Effector CD4-positive, alpha-beta T cell (primary cell): ENCODE measurements around the gene ASTN1.

Source experiments
- DNase-seq: peaks from one replicate; pipeline ENCODE4 v3.0.0-alpha.2; 2020

The ASTN1 gene

GRCh38 chr1:176919386-176920378 lies 244.8 kb downstream of the ASTN1 start:
- DNase-seq, result no peak

DNA sequence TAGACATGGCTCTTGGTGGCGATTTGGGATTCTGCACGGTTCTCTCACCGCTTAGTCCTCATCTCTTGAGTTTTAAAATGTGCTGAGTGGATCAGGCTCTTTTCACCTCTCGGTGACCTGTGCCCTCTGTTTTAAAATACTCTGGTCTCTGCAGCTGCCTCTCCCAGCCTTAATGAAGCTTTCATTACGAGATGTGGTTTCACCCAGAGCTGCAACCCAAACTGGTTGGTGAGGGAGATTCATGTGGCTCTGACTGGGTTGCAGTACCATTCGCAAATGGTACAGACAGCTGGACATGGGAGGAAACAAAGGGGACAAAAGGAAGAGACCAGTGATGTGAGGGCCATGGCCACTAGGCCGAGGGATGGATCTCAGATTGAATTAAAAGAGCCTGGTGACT lies 258.9 kb downstream of the ASTN1 start:
- no peak for DNase-seq

DNA sequence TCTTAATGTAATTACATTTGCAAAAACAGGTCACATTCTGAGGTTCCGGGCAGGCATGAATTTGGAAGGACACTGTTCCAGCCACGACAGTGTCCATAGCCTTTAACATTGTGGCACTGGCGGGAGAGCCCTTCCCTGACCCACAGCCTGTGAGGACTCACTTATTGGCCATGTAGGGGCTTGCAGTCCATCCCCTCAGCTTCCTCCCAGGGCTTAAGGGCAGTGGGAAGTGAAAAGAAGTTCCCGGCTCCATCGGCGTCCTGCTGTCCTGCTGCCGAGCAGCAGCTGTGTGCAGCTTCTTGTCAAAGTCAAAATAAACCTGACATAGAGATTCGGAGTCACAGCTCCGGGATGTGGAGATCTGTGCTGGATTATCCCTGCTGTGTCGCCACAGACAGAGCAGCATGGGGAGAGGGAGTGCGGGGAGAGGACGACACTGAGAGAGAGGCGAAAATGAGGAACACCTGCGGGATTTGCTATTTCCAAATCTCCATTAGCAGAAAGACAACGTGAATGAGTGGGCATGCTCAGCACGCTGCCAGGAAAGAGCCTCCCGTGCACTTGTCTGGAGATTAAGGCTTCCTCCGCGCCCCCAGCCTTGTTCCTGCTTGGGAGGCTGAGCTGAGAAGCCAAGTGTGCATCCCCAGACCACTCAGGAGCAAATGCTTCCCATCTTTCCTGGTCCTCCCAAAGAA lies 260.3 kb downstream of the ASTN1 start:
- DNase-seq, result no peak

- no peak for DNase-seq
Observed at GRCh38 chr1:176903474-176903873, 261.0 kb downstream of the ASTN1 start.

DNA sequence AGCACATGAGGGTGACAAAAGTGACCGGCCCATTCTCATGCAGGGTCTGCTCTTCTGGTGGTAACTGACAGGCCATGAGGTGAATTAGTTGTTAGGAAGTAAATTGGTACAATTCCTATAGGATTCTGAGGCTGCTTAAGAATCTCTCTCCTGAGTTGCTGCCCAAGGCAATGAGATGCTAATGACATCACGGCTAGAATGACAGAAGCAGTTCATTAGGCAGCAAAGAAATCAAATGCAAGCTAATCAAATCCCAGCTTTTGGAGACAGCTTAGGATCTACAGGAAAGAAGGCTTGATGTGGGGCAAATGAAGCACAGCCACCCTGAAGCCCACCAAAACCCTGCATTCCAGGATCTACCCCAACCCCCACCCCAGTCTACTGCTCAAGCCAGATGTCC lies 265.2 kb downstream of the ASTN1 start:
- no peak for DNase-seq

- no peak for DNase-seq
Observed at GRCh38 chr1:176897350-176898236, 266.9 kb downstream of the ASTN1 start.

DNA sequence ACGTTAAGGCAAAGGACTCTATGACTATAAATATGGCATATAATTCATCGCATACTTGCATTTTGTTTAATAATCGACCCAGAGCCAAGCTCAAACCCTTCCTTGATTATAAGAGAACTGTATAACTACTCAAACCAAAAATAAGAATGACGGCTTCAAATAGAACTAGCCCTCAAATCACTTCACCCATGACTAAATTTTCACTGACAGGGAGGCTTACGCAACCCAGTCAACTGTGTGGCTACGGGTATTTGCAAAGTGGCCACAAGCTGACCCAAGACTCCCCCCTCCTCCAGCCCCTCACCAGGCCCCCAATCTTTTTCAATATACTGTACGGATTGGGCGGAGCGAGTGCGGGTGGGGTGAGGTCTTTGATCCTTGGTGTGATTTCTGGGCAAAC lies 268.3 kb downstream of the ASTN1 start:
- no peak for DNase-seq

- no peak for DNase-seq
Observed at GRCh38 chr1:176894450-176894849, 270.1 kb downstream of the ASTN1 start.

- no peak for DNase-seq
Observed at GRCh38 chr1:176893625-176894352, 270.7 kb downstream of the ASTN1 start.

GRCh38 chr1:176888471-176889032 lies 276.0 kb downstream of the ASTN1 start:
- DNase-seq, result no peak

DNA sequence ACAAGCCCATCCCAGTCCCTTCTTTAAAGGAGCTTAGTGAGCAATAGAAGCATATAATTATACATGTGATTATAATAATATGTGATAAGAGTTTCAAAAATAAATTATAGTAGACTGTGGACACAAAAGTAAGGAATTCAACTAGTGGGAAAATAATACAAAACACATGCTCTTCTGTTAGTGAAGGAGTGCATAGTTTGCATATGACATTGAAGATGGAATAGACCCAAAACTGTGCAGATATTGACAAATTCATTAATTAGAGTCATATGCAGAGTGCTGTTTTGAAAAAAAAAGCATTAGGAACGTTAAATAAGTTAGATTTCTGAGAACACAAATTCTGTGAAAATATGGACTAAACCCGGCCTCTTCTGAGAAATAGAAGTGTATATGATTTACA lies 278.8 kb downstream of the ASTN1 start:
- no peak for DNase-seq

- DNase-seq, result no peak
Observed at GRCh38 chr1:176885341-176885740, 279.2 kb downstream of the ASTN1 start.

DNA sequence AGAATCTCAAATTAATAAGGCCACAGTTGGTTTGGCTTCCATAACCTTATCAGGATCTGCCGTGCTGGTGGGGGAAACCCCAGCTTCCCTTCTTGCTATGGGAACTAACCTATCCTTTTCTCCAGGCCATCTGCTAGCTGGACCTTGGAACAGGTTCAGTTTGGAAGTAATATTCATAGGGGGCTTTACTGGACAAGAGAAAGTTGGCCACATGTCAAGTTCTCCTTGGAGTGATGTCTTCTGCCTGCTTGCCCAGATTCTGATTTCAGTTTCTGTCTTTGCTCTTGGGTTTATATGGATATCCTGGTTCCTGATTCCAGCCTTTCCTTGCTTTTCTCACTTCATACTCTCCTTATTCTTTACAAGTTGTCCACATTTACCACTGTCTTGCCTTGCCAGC lies 279.6 kb downstream of the ASTN1 start:
- DNase-seq, result no peak

DNA sequence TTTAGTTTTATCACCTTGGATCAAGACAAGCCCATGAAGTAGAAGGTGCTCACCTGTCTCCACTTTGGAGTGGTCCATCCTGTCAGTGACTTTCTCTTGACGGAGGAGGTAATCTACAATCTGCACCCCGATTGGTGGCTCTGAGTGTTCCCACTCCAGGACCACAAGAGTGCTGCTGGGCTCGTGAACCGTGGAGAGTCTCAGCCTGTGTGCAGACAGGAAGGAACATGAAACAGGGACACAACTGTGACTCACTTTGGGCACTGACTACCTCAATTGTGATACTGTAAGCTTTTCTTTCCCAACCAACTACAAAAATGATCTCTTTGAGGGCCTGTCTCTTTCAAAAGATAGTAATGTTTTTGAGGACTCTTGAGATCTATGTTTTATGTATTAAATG lies 280.2 kb downstream of the ASTN1 start:
- DNase-seq, result no peak

- no peak for DNase-seq
Observed at GRCh38 chr1:176880955-176881595, 283.4 kb downstream of the ASTN1 start.

DNA sequence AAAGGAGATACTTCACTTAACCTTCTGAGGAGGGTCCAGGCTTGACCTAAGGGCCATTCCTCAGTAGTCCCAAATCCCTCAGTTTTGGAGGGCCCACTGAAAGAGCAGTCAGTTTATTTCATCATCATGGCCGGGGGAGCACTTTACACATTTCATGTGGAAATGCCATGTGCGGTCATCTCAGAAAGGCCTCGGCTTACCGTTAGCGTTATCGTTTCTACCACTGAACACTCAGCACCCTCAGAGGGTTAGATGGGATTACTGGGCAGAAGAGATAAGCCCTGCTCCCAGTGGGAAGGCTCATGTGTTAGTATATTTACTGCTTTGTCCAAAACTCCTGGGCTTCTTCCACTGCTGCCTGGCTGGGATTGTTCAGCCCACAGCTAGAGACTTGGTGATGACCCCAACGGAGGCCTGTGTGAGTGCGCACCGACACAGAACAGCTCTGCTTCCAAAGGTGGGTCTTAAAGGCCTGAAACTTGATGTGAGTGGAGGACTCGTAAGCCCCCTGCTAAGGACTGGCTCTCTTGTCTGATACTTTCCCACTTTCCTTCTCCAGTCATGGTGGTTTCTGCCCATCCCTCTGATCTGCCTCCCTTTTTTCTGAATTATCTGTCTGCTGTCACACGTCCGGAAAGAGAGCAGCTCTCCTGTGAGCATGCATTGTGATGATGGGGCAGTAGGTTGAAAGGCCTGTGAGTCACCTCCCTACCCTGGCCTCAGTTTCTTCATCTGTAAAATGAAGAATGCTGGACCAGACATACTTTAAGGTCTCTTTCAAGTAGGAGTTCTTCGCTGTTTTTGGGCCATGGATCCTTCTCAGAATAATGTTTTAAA lies 284.5 kb downstream of the ASTN1 start:
- DNase-seq, result no peak

GRCh38 chr1:176878750-176879536 lies 285.6 kb downstream of the ASTN1 start:
- no peak for DNase-seq

DNA sequence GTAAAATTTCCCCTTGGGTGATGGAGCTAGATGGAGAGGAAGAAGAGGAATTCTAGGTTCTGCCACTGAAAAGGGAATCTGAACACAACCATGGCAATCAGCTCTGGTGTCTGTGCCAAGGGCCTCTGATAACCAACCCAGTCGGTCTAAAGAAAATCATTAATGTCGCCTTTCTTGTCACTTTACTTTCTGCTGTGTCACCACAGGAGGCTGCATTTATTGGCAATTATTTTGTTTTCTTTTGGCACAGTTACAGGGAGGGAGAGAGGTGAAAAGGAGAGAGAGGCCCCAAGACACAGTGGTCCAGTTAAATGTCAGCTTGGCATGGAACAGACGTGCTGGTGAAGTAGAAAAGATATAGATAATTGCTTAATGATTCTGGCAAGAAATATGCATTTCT lies 287.0 kb downstream of the ASTN1 start:
- DNase-seq, result no peak

DNA sequence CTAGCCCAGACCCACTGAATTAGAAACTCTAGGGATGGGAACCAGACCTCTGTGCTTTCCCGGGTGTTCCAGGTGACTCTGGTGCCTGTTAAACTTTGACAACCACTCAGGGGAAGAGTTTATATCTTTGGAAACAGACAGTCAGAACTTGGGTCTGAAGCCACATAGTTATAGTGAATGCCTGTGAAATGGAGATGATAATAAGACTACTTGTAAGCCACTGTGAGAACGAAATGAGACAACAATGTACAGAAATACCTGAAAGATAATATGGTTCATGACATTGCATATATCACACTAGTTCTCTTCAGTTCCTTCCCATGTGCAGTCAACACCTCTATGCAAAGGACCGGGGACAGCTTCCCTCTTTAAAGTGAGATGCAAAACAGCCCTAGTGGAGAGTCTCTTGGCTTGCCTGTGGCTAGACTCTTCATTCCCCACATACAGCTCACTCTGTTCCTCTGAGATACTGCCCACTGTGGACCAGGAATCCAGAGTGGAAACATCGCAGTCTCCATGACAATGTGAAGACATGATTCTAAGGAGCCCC lies 287.5 kb downstream of the ASTN1 start:
- DNase-seq, result no peak
